Sigmoid colon (tissue), 7 donors: Measurements from ENCODE around the gene BLNK. TPM values are rescaled to one million over a fixed set of nuclear protein-coding genes. Genes with fewer than 3 reads are reported as not detected.

Source experiments
- DNase-seq: peaks from one replicate; pipeline ENCODE4 v3.0.0-alpha.2; 2019
- H3K27ac ChIP-seq, 4 donors: fragments of 200-600 bp; sonication (generic); one replicate each; pipeline ENCODE4 v1.5.1; 2016 to 2019; ENCODE audit warnings: mild to moderate bottlenecking in 1 of 4
- H3K27me3 ChIP-seq, 3 donors: fragments of 200-600 bp; sonication (generic); one replicate each; pipeline ENCODE4 v1.5.1; 2019; ENCODE audit warnings: mild to moderate bottlenecking in 1 of 3
- H3K36me3 ChIP-seq, 4 donors: fragments of 200-600 bp; sonication (generic); one replicate each; pipeline ENCODE4 v1.5.1; 2016 to 2019
- H3K4me1 ChIP-seq, 4 donors: fragments of 200-600 bp; sonication (generic); one replicate each; pipeline ENCODE4 v1.5.1; 2017 to 2019
- H3K4me3 ChIP-seq, 4 donors: fragments of 200-600 bp; sonication (generic); one replicate each; pipeline ENCODE4 v1.5.1; 2017 to 2019; ENCODE audit warnings: mild to moderate bottlenecking in 2 of 4, moderate library complexity in 1 of 4
- H3K9me3 ChIP-seq, 4 donors: fragments of 200-600 bp in 3 of 4; sonication (generic) in 3 of 4; one replicate each; pipeline versions ENCODE4 v1.5.1 to v1.6.1; 2013 to 2019
- CTCF ChIP-seq, 4 experiments: fragments of 450-650 bp in 3 of 4; fragments of 200-600 bp in 1 of 4; IDR thresholded peaks; one replicate each; pipeline ENCODE4 v1.5.1; 2016 to 2019; ENCODE audit warnings: antibody characterized with exemption in 4 of 4, mild to moderate bottlenecking in 3 of 4, moderate library complexity in 2 of 4
- EP300 ChIP-seq, 4 donors: sonication (generic); formaldehyde crosslinking; IDR thresholded peaks; one replicate each; pipeline ENCODE4 v1.6.1; 2017; ENCODE audit warnings: antibody characterized with exemption in 4 of 4
- POLR2A ChIP-seq, 2 donors: fragments of 450-650 bp; IDR thresholded peaks; one replicate each; pipeline ENCODE4 v1.6.1; 2016; ENCODE audit warnings: antibody characterized with exemption in 2 of 2, mild to moderate bottlenecking in 2 of 2, moderate library complexity in 2 of 2
- POLR2AphosphoS5 ChIP-seq, 4 donors: sonication (generic); formaldehyde crosslinking; IDR thresholded peaks; one replicate each; pipeline ENCODE4 v1.6.1; 2017; ENCODE audit warnings: antibody characterized with exemption in 4 of 4
- WGBS, 2 donors: extraction: QIAGEN DNeasy Blood & Tissue Kit; methylation state at CpG; one replicate each; pipeline ENCODE4 v1.1.7; 2013; 5-methylcytosine and 5-hydroxymethylcytosine counted together
- intact Hi-C: fragments of 100-400 bp; cut with DNase I; formaldehyde crosslinking; loops from one replicate; pipeline ENCODE4 v1.15.1; 2023
- polyA plus RNA-seq, 3 donors: library from polyadenylated mRNA; stranded (reverse); fragments of 200-250 nt; gene quantifications; one replicate each; pipeline ENCODE4 v1.2.3, GENCODE V29; 2013
- total RNA-seq, 4 donors: library from RNA; depleted of rRNA; stranded (reverse); fragments of >200 nt; gene quantifications; one replicate each; pipeline ENCODE4 v1.1.0, GENCODE V29; 2016
- donor health status: healthy with polysubstance abuse.
- donor health status: Bipolar disorder and iron deficiency.
- donor health status: healthy.

Gene BLNK
- total and polyA plus RNA-seq, 7 donors, result 0.99 to 24.0 (median 2.2) TPM

- intact Hi-C loops, result no loop called here
- Histone ChIP-seq H3K36me3 (no peaks in the 10 kb centered on the region), H3K27ac (no peak overlapping the region), H3K9me3 (no peaks in the 10 kb centered on the region), H3K4me1 (peaks cover 0 to 20% (median 10%) of the 10 kb centered on the region in 4 donors), H3K27me3 (no peaks in the 10 kb centered on the region), H3K4me3 (no peak overlapping the region)
- TF ChIP-seq EP300 (IDR thresholded peaks at IDR 0.05), result no peak
- TF ChIP-seq POLR2A (IDR thresholded peaks at IDR 0.05), result no peak
- TF ChIP-seq POLR2AphosphoS5 (IDR thresholded peaks at IDR 0.05), result no peak
- no peak for TF ChIP-seq CTCF (IDR thresholded peaks at IDR 0.05)
- DNase-seq, result no peak
- WGBS, 2 donors, result 84 to 94% methylated on average over 6 of the region's 6 CpGs
Observed at GRCh38 chr10:96283756-96284155, 12.4 kb upstream of the BLNK start.

- 74 to 79% methylated on average over 2 of the region's 2 CpGs for WGBS, 2 donors
- no peaks in the 10 kb centered on the region for H3K36me3 ChIP-seq
- no peaks in the 10 kb centered on the region for H3K27me3 ChIP-seq
- peaks cover 0 to 20% (median 10%) of the 10 kb centered on the region in 4 donors for H3K4me1 ChIP-seq
- intact Hi-C loops, result no loop called here
- no peak overlapping the region for H3K4me3 ChIP-seq
- H3K9me3 ChIP-seq, result no peaks in the 10 kb centered on the region
- H3K27ac ChIP-seq, result no peak overlapping the region
- no peak for DNase-seq
- no peak for TF ChIP-seq EP300 (IDR thresholded peaks at IDR 0.05)
- no peak for TF ChIP-seq POLR2AphosphoS5 (IDR thresholded peaks at IDR 0.05)
- TF ChIP-seq CTCF (IDR thresholded peaks at IDR 0.05), result no peak
- no peak for TF ChIP-seq POLR2A (IDR thresholded peaks at IDR 0.05)
Observed at GRCh38 chr10:96283351-96283750, 12.0 kb upstream of the BLNK start.

DNA sequence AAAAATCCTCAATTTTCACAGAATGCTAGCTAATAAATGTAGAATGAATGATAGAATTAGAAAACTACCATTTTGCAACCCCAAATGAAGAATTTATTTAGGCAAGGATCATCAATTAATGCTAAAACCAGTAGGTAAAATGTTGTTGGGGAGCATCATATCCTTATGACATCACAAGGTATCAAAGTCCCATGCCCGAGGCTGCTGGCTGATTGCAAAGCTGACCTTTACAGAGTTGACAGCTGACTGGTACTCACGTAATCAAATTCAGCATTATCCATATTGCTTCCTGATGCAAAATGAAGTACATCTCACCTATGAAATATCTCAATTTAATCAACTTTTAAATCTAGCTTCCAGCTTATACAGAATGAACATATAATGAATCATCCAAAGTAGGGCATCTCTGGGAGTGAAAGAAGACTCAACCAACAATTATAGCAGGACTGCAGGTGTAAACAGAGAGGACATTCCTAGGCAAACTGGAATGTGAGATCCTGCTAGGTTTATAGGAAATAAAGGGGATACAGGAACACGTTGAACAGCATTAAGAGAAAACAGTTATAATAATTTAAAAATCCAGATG, 10.2 kb upstream of the BLNK start:
- intact Hi-C loops, result no loop called here
- Histone ChIP-seq H3K4me1 (peaks cover 0 to 7% (median 2%) of the 10 kb centered on the region in 4 donors), H3K4me3 (no peak overlapping the region), H3K36me3 (no peaks in the 10 kb centered on the region), H3K27me3 (no peaks in the 10 kb centered on the region), H3K9me3 (no peaks in the 10 kb centered on the region), H3K27ac (no peak overlapping the region)
- TF ChIP-seq POLR2AphosphoS5 (IDR thresholded peaks at IDR 0.05) (no peak), EP300 (IDR thresholded peaks at IDR 0.05) (no peak), POLR2A (IDR thresholded peaks at IDR 0.05) (no peak), CTCF (IDR thresholded peaks at IDR 0.05) (no peak)
- WGBS, 2 donors, result 69 to 86% methylated on average over 3 of the region's 3 CpGs
- DNase-seq, result no peak

GRCh38 chr10:96280859-96281258, 9.5 kb upstream of the BLNK start:
- intact Hi-C loops, result no loop called here
- Histone ChIP-seq H3K4me3 (no peak overlapping the region), H3K36me3 (no peaks in the 10 kb centered on the region), H3K4me1 (peaks cover 0 to 12% (median 2%) of the 10 kb centered on the region in 4 donors), H3K9me3 (no peaks in the 10 kb centered on the region), H3K27me3 (no peaks in the 10 kb centered on the region), H3K27ac (no peak overlapping the region)
- DNase-seq, result no peak
- no peak for TF ChIP-seq EP300 (IDR thresholded peaks at IDR 0.05)
- TF ChIP-seq CTCF (IDR thresholded peaks at IDR 0.05), result no peak
- no peak for TF ChIP-seq POLR2A (IDR thresholded peaks at IDR 0.05)
- no peak for TF ChIP-seq POLR2AphosphoS5 (IDR thresholded peaks at IDR 0.05)
- 91% methylated on average over 2 of the region's 2 CpGs for WGBS, 2 donors

DNA sequence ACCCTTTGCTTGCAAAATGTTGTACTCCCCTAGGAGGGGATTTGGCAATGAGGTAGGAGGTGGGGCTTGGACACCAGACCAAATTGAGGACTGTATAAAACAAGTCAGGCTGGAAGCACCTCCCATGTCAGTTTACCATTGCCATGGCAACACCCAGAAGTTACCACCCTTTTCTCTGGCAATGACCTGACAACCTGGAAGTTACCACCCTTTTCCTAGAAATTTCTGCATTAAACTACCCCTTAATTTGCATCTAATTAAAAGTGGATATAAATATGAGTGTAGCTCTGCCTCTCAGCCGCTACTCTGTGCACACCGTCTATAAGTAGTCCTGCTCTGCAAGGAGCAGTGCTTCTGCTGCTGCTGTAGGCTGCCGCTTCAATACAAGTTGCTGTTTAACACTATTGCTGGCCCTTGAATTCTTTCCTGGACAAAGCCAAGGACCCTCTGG, 7.8 kb upstream of the BLNK start:
- WGBS, 2 donors, result 87 to 91% methylated on average over 3 of the region's 3 CpGs
- Histone ChIP-seq H3K9me3 (no peaks in the 10 kb centered on the region), H3K4me3 (no peak overlapping the region), H3K27me3 (no peaks in the 10 kb centered on the region), H3K27ac (no peak overlapping the region), H3K36me3 (no peaks in the 10 kb centered on the region), H3K4me1 (peaks cover 0 to 10% (median 0%) of the 10 kb centered on the region in 4 donors)
- intact Hi-C loops, result no loop called here
- DNase-seq, result no peak
- TF ChIP-seq EP300 (IDR thresholded peaks at IDR 0.05), result no peak
- TF ChIP-seq POLR2AphosphoS5 (IDR thresholded peaks at IDR 0.05), result no peak
- no peak for TF ChIP-seq CTCF (IDR thresholded peaks at IDR 0.05)
- no peak for TF ChIP-seq POLR2A (IDR thresholded peaks at IDR 0.05)
